Measurements from ENCODE around the gene MAN1B1.

MAN1B1 gene

GRCh38 chr9:137068539-137069507 is 18.0 kb upstream of the MAN1B1 start:
- no peak for DNase-seq (ENCODE audit: low spot score)

- DNase-seq (ENCODE audit: low spot score): no peak
Measured at GRCh38 chr9:137069508-137070091, 17.2 kb upstream of the MAN1B1 start.

GRCh38 chr9:137070201-137070905 is 16.4 kb upstream of the MAN1B1 start, which contains the start of gene SAPCD2:
Gene SAPCD2 (minus strand): TSS chr9:137070557. CDS start chr9:137070460, 97 bp downstream.
- peak; percentile 85 for DNase-seq (ENCODE audit: low spot score)

GRCh38 chr9:137070906-137071275 is 15.9 kb upstream of the MAN1B1 start:
- DNase-seq (ENCODE audit: low spot score): no peak

- DNase-seq (ENCODE audit: low spot score): no peak
Measured at GRCh38 chr9:137071282-137071681, 15.5 kb upstream of the MAN1B1 start.

- no peak for DNase-seq (ENCODE audit: low spot score)
Measured at GRCh38 chr9:137073992-137074399, 12.8 kb upstream of the MAN1B1 start.

- DNase-seq (ENCODE audit: low spot score): no peak
Measured at GRCh38 chr9:137074657-137075274, 12.0 kb upstream of the MAN1B1 start.

GRCh38 chr9:137075275-137075775 is 11.5 kb upstream of the MAN1B1 start:
- no peak for DNase-seq (ENCODE audit: low spot score)

GRCh38 chr9:137076636-137077009 is 10.2 kb upstream of the MAN1B1 start:
- DNase-seq (ENCODE audit: low spot score): no peak

- DNase-seq (ENCODE audit: low spot score): peak; percentile 17
Measured at GRCh38 chr9:137077010-137077747, 9.6 kb upstream of the MAN1B1 start, which contains the start of gene UAP1L1. Gene UAP1L1 (plus strand): TSS chr9:137077517. CDS start chr9:137077533, 16 bp downstream.

- no peak for DNase-seq (ENCODE audit: low spot score)
Measured at GRCh38 chr9:137077758-137078693, 8.8 kb upstream of the MAN1B1 start.

- DNase-seq (ENCODE audit: low spot score): no peak
Measured at GRCh38 chr9:137078701-137079400, 7.9 kb upstream of the MAN1B1 start.

- DNase-seq (ENCODE audit: low spot score): no peak
Measured at GRCh38 chr9:137079401-137079787, 7.4 kb upstream of the MAN1B1 start.

GRCh38 chr9:137080260-137081122 is 6.3 kb upstream of the MAN1B1 start:
- DNase-seq (ENCODE audit: low spot score): no peak

GRCh38 chr9:137082222-137082924 is 4.4 kb upstream of the MAN1B1 start:
- no peak for DNase-seq (ENCODE audit: low spot score)

GRCh38 chr9:137082925-137083290 is 3.9 kb upstream of the MAN1B1 start:
- DNase-seq (ENCODE audit: low spot score): no peak

GRCh38 chr9:137083394-137084004 is 3.3 kb upstream of the MAN1B1 start:
- no peak for DNase-seq (ENCODE audit: low spot score)
